Type B pancreatic cell (in vitro differentiated cells): ENCODE measurements around the gene SCAI. TPM values are rescaled to one million over a fixed set of nuclear protein-coding genes. Genes with fewer than 3 reads are reported as not detected.

Experiments
- DNase-seq: peaks from one replicate; pipeline ENCODE4 v3.0.0; 2021; ENCODE audit warnings: mixed read lengths; ENCODE audit not compliant: unreplicated experiment; ENCODE audit errors: extremely low spot score
- H3K27ac Mint-ChIP-seq: 2 replicates; pipeline ENCODE4 v1.8.0; 2021; ENCODE audit warnings: mild to moderate bottlenecking, mixed read lengths
- H3K27me3 Mint-ChIP-seq: 2 replicates; pipeline ENCODE4 v1.8.0; 2021; ENCODE audit warnings: mixed read lengths
- H3K36me3 Mint-ChIP-seq: 2 replicates; pipeline ENCODE4 v1.8.0; 2021; ENCODE audit warnings: mixed read lengths
- H3K4me1 Mint-ChIP-seq: one replicate; pipeline ENCODE4 v1.8.0; 2021; ENCODE audit warnings: mixed read lengths; ENCODE audit not compliant: unreplicated experiment
- H3K4me3 Mint-ChIP-seq: 2 replicates; pipeline ENCODE4 v1.8.0; 2021; ENCODE audit warnings: mild to moderate bottlenecking, mixed read lengths
- H3K9me3 Mint-ChIP-seq: 2 replicates; pipeline ENCODE4 v1.8.0; 2021; ENCODE audit warnings: mixed read lengths
- total RNA-seq: library from RNA; stranded (reverse); gene quantifications from 2 replicates; pipeline ENCODE4 v1.2.1, GENCODE V29; 2021; ENCODE audit warnings: low replicate concordance
- TF ChIP-seq, protein P1 (sequence below): fragments of 200-600 bp; sonication (generic); conservative IDR thresholded peaks from 2 replicates; pipeline ENCODE4 v1.5.0; 2021; ENCODE audit warnings: antibody characterized with exemption, mild to moderate bottlenecking

The SCAI gene
- total RNA-seq, 1 donor from 2014 or later: 12.8 TPM

DNA sequence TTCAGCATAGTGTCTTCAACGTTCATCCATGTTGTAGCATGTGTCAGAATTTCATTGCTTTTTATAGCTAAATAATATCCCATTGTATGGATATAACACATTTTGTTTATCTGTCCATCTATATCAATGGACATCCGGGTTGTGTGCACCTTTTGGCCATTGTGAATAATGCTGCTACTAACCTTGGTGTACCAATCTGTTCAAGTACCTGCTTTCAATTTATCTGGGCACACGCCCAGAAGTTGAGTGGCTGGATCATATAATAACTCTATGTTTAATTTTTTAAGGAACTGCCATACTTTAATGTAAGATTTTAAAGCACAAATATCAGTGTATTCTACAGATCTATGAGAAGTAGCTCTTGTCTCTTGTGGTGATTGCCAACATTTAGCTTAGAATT, 43.5 kb downstream of the SCAI start:
- H3K27me3 Mint-ChIP-seq: no peaks in the 10 kb centered on the region
- peaks cover 6% of the 10 kb centered on the region for H3K36me3 Mint-ChIP-seq
- no peak for DNase-seq
- H3K4me3 Mint-ChIP-seq: no peak overlapping the region
- no peak overlapping the region for H3K27ac Mint-ChIP-seq
- TF ChIP-seq, protein P1, sequence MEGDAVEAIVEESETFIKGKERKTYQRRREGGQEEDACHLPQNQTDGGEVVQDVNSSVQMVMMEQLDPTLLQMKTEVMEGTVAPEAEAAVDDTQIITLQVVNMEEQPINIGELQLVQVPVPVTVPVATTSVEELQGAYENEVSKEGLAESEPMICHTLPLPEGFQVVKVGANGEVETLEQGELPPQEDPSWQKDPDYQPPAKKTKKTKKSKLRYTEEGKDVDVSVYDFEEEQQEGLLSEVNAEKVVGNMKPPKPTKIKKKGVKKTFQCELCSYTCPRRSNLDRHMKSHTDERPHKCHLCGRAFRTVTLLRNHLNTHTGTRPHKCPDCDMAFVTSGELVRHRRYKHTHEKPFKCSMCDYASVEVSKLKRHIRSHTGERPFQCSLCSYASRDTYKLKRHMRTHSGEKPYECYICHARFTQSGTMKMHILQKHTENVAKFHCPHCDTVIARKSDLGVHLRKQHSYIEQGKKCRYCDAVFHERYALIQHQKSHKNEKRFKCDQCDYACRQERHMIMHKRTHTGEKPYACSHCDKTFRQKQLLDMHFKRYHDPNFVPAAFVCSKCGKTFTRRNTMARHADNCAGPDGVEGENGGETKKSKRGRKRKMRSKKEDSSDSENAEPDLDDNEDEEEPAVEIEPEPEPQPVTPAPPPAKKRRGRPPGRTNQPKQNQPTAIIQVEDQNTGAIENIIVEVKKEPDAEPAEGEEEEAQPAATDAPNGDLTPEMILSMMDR: no peak
- peaks cover 3% of the 10 kb centered on the region for H3K9me3 Mint-ChIP-seq
- peaks cover 4% of the 10 kb centered on the region for H3K4me1 Mint-ChIP-seq

DNA sequence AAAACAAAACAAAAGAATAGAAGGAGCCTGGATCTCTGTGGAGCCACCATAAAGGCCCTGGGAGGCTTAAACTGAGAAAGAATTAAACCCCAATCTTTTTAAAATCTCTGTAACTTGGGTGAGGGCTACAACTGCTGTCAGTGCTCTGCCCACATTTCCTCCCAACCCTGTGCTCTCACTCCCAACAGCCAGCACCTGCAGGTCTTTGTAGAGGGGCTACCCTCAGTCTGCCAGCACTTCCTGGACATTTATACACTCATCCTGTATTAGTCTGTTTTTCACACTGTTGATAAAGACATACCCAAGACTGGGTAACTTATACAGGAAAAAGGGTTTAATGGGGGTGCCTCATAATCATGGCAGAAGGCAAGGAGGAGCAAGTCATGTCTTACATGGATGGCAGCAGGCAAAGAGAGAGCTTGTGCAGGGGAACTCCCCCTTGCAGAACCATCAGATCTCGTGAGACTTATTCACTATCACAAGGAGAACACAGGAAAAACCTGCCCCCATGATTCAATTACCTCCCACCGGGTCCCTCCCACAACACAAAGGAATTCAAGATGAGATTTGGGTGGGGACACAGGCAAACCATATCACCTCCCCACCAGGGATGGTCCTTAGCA, 47.4 kb downstream of the SCAI start:
- TF ChIP-seq, protein P1: no peak
- H3K27me3 Mint-ChIP-seq: no peaks in the 10 kb centered on the region
- no peak overlapping the region for H3K4me3 Mint-ChIP-seq
- DNase-seq: no peak
- H3K36me3 Mint-ChIP-seq: peaks cover 10% of the 10 kb centered on the region
- no peaks in the 10 kb centered on the region for H3K4me1 Mint-ChIP-seq
- no peak overlapping the region for H3K27ac Mint-ChIP-seq
- peaks cover 8% of the 10 kb centered on the region for H3K9me3 Mint-ChIP-seq

GRCh38 chr9:125091121-125091520, 52.2 kb downstream of the SCAI start:
- peaks cover 10% of the 10 kb centered on the region for H3K36me3 Mint-ChIP-seq
- peaks cover 8% of the 10 kb centered on the region for H3K9me3 Mint-ChIP-seq
- TF ChIP-seq, protein P1: no peak
- no peaks in the 10 kb centered on the region for H3K27me3 Mint-ChIP-seq
- no peak for DNase-seq
- H3K27ac Mint-ChIP-seq: no peak overlapping the region
- no peak overlapping the region for H3K4me3 Mint-ChIP-seq
- no peaks in the 10 kb centered on the region for H3K4me1 Mint-ChIP-seq

DNA sequence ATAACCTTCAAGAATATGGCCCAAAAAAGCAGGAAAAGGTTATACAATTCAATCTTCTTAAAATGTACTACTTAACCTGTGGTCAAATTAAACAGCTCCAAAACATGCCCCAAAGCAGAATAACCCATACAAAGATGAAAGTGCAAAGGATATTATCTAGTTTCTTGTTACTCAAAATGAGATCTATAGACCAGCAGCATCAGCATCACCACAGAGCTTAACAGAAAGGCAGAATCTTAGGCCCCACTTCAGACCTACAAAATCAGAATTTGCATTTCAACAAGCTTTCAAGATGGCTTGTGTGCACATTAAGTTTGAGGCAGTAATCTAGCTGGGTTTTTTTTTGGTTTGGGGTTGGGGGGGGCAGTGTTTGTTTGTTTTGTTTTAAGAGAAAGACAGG, 54.0 kb downstream of the SCAI start:
- Mint-ChIP-seq H3K27ac (no peak overlapping the region), H3K36me3 (peaks cover 7% of the 10 kb centered on the region)

GRCh38 chr9:125088752-125089151, 54.6 kb downstream of the SCAI start:
- Mint-ChIP-seq H3K36me3 (peaks cover 4% of the 10 kb centered on the region), H3K27me3 (no peaks in the 10 kb centered on the region), H3K9me3 (peaks cover under 1% of the 10 kb centered on the region)

More for the DNA sequence above, 54.0 kb downstream of the SCAI start:
- Mint-ChIP-seq H3K27me3 (no peaks in the 10 kb centered on the region), H3K4me1 (no peaks in the 10 kb centered on the region), H3K4me3 (no peak overlapping the region), H3K9me3 (peaks cover 4% of the 10 kb centered on the region)
- TF ChIP-seq, protein P1: no peak
- no peak for DNase-seq

More at GRCh38 chr9:125088752-125089151, 54.6 kb downstream of the SCAI start:
- H3K4me3 Mint-ChIP-seq: no peak overlapping the region
- no peak overlapping the region for H3K27ac Mint-ChIP-seq
- TF ChIP-seq, protein P1: no peak
- H3K4me1 Mint-ChIP-seq: no peaks in the 10 kb centered on the region
- no peak for DNase-seq
